ENCODE results near the gene NRG2. TPM values are rescaled to one million over a fixed set of nuclear protein-coding genes. Genes with fewer than 3 reads are reported as not detected.

NRG2 gene
- total RNA-seq, 1 experiment from 2014 or later: not detected

GRCh38 chr5:139942243-139942642 lies 100.9 kb downstream of the NRG2 start:
- Histone ChIP-seq H3K9me2 (replicated peaks; ENCODE audit: insufficient read depth, low read length) (no peaks in the 10 kb centered on the region), H2AFZ (ENCODE audit: low read length) (no peak overlapping the region), H3K4me1 (ENCODE audit: low read length) (no peaks in the 10 kb centered on the region; the same call in 1 of the 2 replicates), H4K20me1 (ENCODE audit: insufficient read depth, low read depth, low read length) (no peaks in the 10 kb centered on the region), H3K9ac (ENCODE audit: low read length) (no peak overlapping the region), H3K27ac (ENCODE audit: low read length) (no peak overlapping the region), H3K4me2 (ENCODE audit: low read depth, low read length, poor library complexity, severe bottlenecking) (no peak overlapping the region), H3K27me3 (ENCODE audit: low read length) (no peaks in the 10 kb centered on the region), H3K4me3 (ENCODE audit: low read length) (no peak overlapping the region), H3K79me2 (ENCODE audit: low read length) (no peaks in the 10 kb centered on the region), H3K9me3 (ENCODE audit: low read length) (no peaks in the 10 kb centered on the region), H3K36me3 (ENCODE audit: insufficient read depth, low read length) (no peaks in the 10 kb centered on the region)
- peak; percentile 24 for DNase-seq

GRCh38 chr5:139930406-139930805 lies 112.7 kb downstream of the NRG2 start:
- Histone ChIP-seq H3K36me3 (ENCODE audit: insufficient read depth, low read length) (no peaks in the 10 kb centered on the region), H3K9me2 (replicated peaks; ENCODE audit: insufficient read depth, low read length) (no peaks in the 10 kb centered on the region), H3K27me3 (ENCODE audit: low read length) (no peaks in the 10 kb centered on the region), H3K4me1 (ENCODE audit: low read length) (no peaks in the 10 kb centered on the region), H3K9ac (ENCODE audit: low read length) (no peak overlapping the region), H3K9me3 (ENCODE audit: low read length) (no peaks in the 10 kb centered on the region), H2AFZ (ENCODE audit: low read length) (no peak overlapping the region), H3K4me3 (ENCODE audit: low read length) (no peak overlapping the region), H3K27ac (ENCODE audit: low read length) (no peak overlapping the region), H3K79me2 (ENCODE audit: low read length) (no peaks in the 10 kb centered on the region), H4K20me1 (ENCODE audit: insufficient read depth, low read depth, low read length) (no peaks in the 10 kb centered on the region), H3K4me2 (ENCODE audit: low read depth, low read length, poor library complexity, severe bottlenecking) (no peak overlapping the region)
- DNase-seq: no peak

- DNase-seq: no peak
- Histone ChIP-seq H2AFZ (ENCODE audit: low read length) (no peak overlapping the region), H3K36me3 (ENCODE audit: insufficient read depth, low read length) (no peaks in the 10 kb centered on the region), H3K27me3 (ENCODE audit: low read length) (no peaks in the 10 kb centered on the region), H3K9me3 (ENCODE audit: low read length) (no peaks in the 10 kb centered on the region), H3K9ac (ENCODE audit: low read length) (no peak overlapping the region), H3K9me2 (replicated peaks; ENCODE audit: insufficient read depth, low read length) (no peaks in the 10 kb centered on the region), H3K79me2 (ENCODE audit: low read length) (no peaks in the 10 kb centered on the region), H3K4me2 (ENCODE audit: low read depth, low read length, poor library complexity, severe bottlenecking) (no peak overlapping the region), H3K27ac (ENCODE audit: low read length) (no peak overlapping the region), H3K4me3 (ENCODE audit: low read length) (no peak overlapping the region), H4K20me1 (ENCODE audit: insufficient read depth, low read depth, low read length) (no peaks in the 10 kb centered on the region), H3K4me1 (ENCODE audit: low read length) (no peaks in the 10 kb centered on the region)
These were observed 116.1 kb downstream of the NRG2 start for GRCh38 chr5:139926797-139927503.

- Histone ChIP-seq H3K4me3 (ENCODE audit: low read length) (no peak overlapping the region), H3K36me3 (ENCODE audit: insufficient read depth, low read length) (no peaks in the 10 kb centered on the region), H3K27ac (ENCODE audit: low read length) (no peak overlapping the region), H3K4me1 (ENCODE audit: low read length) (no peaks in the 10 kb centered on the region), H2AFZ (ENCODE audit: low read length) (no peak overlapping the region), H3K79me2 (ENCODE audit: low read length) (no peaks in the 10 kb centered on the region), H3K4me2 (ENCODE audit: low read depth, low read length, poor library complexity, severe bottlenecking) (no peak overlapping the region), H3K9me3 (ENCODE audit: low read length) (no peaks in the 10 kb centered on the region), H3K27me3 (ENCODE audit: low read length) (no peaks in the 10 kb centered on the region), H3K9me2 (replicated peaks; ENCODE audit: insufficient read depth, low read length) (no peaks in the 10 kb centered on the region), H3K9ac (ENCODE audit: low read length) (no peak overlapping the region), H4K20me1 (ENCODE audit: insufficient read depth, low read depth, low read length) (no peaks in the 10 kb centered on the region)
- DNase-seq: no peak
These were observed 117.2 kb downstream of the NRG2 start for GRCh38 chr5:139925650-139926640.

DNA sequence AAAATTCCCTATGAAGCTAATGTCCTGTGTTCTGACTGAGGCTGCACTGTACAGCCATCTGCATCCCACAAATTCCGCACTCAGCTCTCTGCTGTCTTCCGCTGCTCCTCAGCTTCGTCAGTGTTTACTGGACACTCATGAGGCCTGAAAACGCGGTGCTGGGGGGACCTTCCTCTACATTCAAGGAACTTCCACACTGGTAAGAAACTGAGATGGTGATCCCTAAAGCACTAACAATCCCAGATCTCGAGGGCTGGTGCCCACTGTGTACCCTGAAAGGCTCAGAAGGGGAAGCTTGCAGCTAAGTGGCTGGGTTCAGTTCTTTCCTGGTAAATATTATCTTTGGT lies 117.9 kb downstream of the NRG2 start:
- DNase-seq: no peak
- Histone ChIP-seq H3K9ac (ENCODE audit: low read length) (no peak overlapping the region), H3K4me2 (ENCODE audit: low read depth, low read length, poor library complexity, severe bottlenecking) (no peak overlapping the region), H4K20me1 (ENCODE audit: insufficient read depth, low read depth, low read length) (no peaks in the 10 kb centered on the region), H3K4me1 (ENCODE audit: low read length) (no peaks in the 10 kb centered on the region), H3K27ac (ENCODE audit: low read length) (no peak overlapping the region), H3K27me3 (ENCODE audit: low read length) (no peaks in the 10 kb centered on the region), H3K9me2 (replicated peaks; ENCODE audit: insufficient read depth, low read length) (no peaks in the 10 kb centered on the region), H3K4me3 (ENCODE audit: low read length) (no peak overlapping the region), H3K9me3 (ENCODE audit: low read length) (no peaks in the 10 kb centered on the region), H3K36me3 (ENCODE audit: insufficient read depth, low read length) (no peaks in the 10 kb centered on the region), H2AFZ (ENCODE audit: low read length) (no peak overlapping the region), H3K79me2 (ENCODE audit: low read length) (no peaks in the 10 kb centered on the region)

- no peak for DNase-seq
- no peak overlapping the region for H2AFZ ChIP-seq (ENCODE audit: low read length)
- H3K79me2 ChIP-seq (ENCODE audit: low read length): no peaks in the 10 kb centered on the region
- no peaks in the 10 kb centered on the region for H3K36me3 ChIP-seq (ENCODE audit: insufficient read depth, low read length)
- no peak overlapping the region for H3K9ac ChIP-seq (ENCODE audit: low read length)
- no peaks in the 10 kb centered on the region for H3K9me2 ChIP-seq (replicated peaks; ENCODE audit: insufficient read depth, low read length)
- H3K9me3 ChIP-seq (ENCODE audit: low read length): no peaks in the 10 kb centered on the region
- H3K4me2 ChIP-seq (ENCODE audit: low read depth, low read length, poor library complexity, severe bottlenecking): no peak overlapping the region
- H3K27ac ChIP-seq (ENCODE audit: low read length): no peak overlapping the region
- H3K4me3 ChIP-seq (ENCODE audit: low read length): no peak overlapping the region
- H3K4me1 ChIP-seq (ENCODE audit: low read length): no peaks in the 10 kb centered on the region
- no peaks in the 10 kb centered on the region for H3K27me3 ChIP-seq (ENCODE audit: low read length)
- no peaks in the 10 kb centered on the region for H4K20me1 ChIP-seq (ENCODE audit: insufficient read depth, low read depth, low read length)
These were observed 118.5 kb downstream of the NRG2 start for GRCh38 chr5:139924294-139925215.

DNA sequence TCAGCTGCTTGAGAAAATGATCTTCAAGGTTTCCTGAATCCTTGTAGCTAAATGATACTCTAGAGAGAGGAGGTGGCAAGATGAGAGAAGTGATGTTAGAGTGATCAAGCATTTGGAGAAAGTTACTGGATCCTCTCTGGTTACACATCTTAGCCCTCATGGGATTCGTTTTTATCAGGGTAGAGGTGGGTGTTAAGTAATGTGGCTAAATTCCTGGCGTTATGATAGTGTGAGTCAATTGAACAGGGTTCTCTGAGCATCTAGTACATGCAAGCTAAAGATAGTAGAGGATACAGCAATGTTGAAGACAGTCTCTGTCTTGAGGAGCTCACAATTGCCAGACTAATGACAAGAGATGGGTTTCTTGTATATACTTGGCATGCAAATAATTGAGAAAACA lies 123.8 kb downstream of the NRG2 start:
- H3K79me2 ChIP-seq (ENCODE audit: low read length): no peaks in the 10 kb centered on the region

More for the DNA sequence above, 123.8 kb downstream of the NRG2 start:
- no peak for DNase-seq
- Histone ChIP-seq H3K4me2 (ENCODE audit: low read depth, low read length, poor library complexity, severe bottlenecking) (no peak overlapping the region), H2AFZ (ENCODE audit: low read length) (no peak overlapping the region), H3K4me1 (ENCODE audit: low read length) (no peaks in the 10 kb centered on the region), H3K9me3 (ENCODE audit: low read length) (no peaks in the 10 kb centered on the region), H4K20me1 (ENCODE audit: insufficient read depth, low read depth, low read length) (no peaks in the 10 kb centered on the region), H3K9ac (ENCODE audit: low read length) (no peak overlapping the region), H3K4me3 (ENCODE audit: low read length) (no peak overlapping the region), H3K9me2 (replicated peaks; ENCODE audit: insufficient read depth, low read length) (no peaks in the 10 kb centered on the region), H3K27me3 (ENCODE audit: low read length) (no peaks in the 10 kb centered on the region), H3K27ac (ENCODE audit: low read length) (no peak overlapping the region), H3K36me3 (ENCODE audit: insufficient read depth, low read length) (no peaks in the 10 kb centered on the region)
